K562 (cell line): ENCODE results near the gene ATG7. TPM values are rescaled to one million over a fixed set of nuclear protein-coding genes. Genes with fewer than 3 reads are reported as not detected.

ENCODE experiments used
- ARID2 ChIP-seq: fragments of 450-650 bp; IDR thresholded peaks from 2 replicates; pipeline ENCODE4 v1.6.1; 2017; ENCODE audit warnings: antibody characterized with exemption, mild to moderate bottlenecking
- ATF7 ChIP-seq: fragments of 450-650 bp; IDR thresholded peaks from 2 replicates; pipeline ENCODE4 v1.7.1; 2014; ENCODE audit warnings: mild to moderate bottlenecking, moderate library complexity
- DDX20 ChIP-seq: fragments of 450-650 bp; IDR thresholded peaks from 2 replicates; pipeline ENCODE4 v1.6.1; 2016; ENCODE audit warnings: missing genetic modification characterization, low read depth, mild to moderate bottlenecking, missing compliant biosample characterization, moderate library complexity
- DMBX1 ChIP-seq: fragments of 250-450 bp; sonication (Bioruptor Pico); IDR thresholded peaks from 2 replicates; pipeline ENCODE4 v1.8.0; 2022; ENCODE audit warnings: inconsistent platforms, mild to moderate bottlenecking, moderate library complexity, borderline replicate concordance
- ELF2 ChIP-seq: fragments of 250-450 bp; sonication (Bioruptor Pico); IDR thresholded peaks from 2 replicates; pipeline ENCODE4 v1.5.0; 2021; ENCODE audit warnings: mild to moderate bottlenecking
- ERF ChIP-seq: fragments of 450-650 bp; formaldehyde crosslinking; IDR thresholded peaks from 2 replicates; pipeline ENCODE4 v1.4.0; 2020; ENCODE audit warnings: mild to moderate bottlenecking, mixed read lengths
- ILK ChIP-seq: fragments of 450-650 bp; IDR thresholded peaks from 2 replicates; pipeline ENCODE4 v1.6.1; 2016; ENCODE audit warnings: missing genetic modification characterization, low read depth, mild to moderate bottlenecking, missing compliant biosample characterization, moderate library complexity, borderline replicate concordance
- JUN ChIP-seq, 2 experiments: sonication (generic) in 1 of 2; formaldehyde crosslinking in 1 of 2; IDR thresholded peaks; 2 replicates each; pipeline versions ENCODE4 v1.6.1 to v1.8.0; 2012 to 2022; ENCODE audit warnings: borderline replicate concordance in 2 of 2, mild to moderate bottlenecking in 2 of 2, improper control_type of control experiment in 1 of 2, low read depth in 1 of 2, low read length in 1 of 2, missing genetic modification reagents in 1 of 2
- KAT2B ChIP-seq: IDR thresholded peaks from one replicate; pipeline ENCODE4 v1.6.1; 2012; ENCODE audit warnings: low read depth, mild to moderate bottlenecking, control low read depth, inconsistent platforms, low read length, moderate library complexity
- NCOA2 ChIP-seq, 2 experiments: fragments of 450-650 bp; IDR thresholded peaks; 2 replicates each; pipeline ENCODE4 v1.6.1; 2018; ENCODE audit warnings: mild to moderate bottlenecking in 2 of 2, moderate library complexity in 1 of 2; ENCODE audit not compliant: partially characterized antibody in 2 of 2
- SPI1 ChIP-seq: IDR thresholded peaks from 2 replicates; pipeline ENCODE4 v1.6.1; 2011; ENCODE audit warnings: low read depth, low read length, control low read depth, borderline replicate concordance
- TSC22D4 ChIP-seq: fragments of 450-650 bp; IDR thresholded peaks from 2 replicates; pipeline ENCODE4 v1.6.1; 2016; ENCODE audit warnings: missing genetic modification characterization, missing biosample characterization, control low read depth
- ZNF217 ChIP-seq: sonication (generic); formaldehyde crosslinking; IDR thresholded peaks from 2 replicates; pipeline ENCODE4 v1.8.0; 2022; ENCODE audit warnings: mild to moderate bottlenecking, missing genetic modification reagents
- ZNF644 ChIP-seq: fragments of 200-800 bp; sonication (Bioruptor generic); IDR thresholded peaks from 2 replicates; pipeline ENCODE4 v1.6.1; 2016; ENCODE audit warnings: low read depth, missing genetic modification characterization, missing compliant biosample characterization
- ZNF699 ChIP-seq: fragments of 250-450 bp; sonication (Bioruptor Pico); IDR thresholded peaks from 2 replicates; pipeline ENCODE4 v1.8.0; 2021; ENCODE audit warnings: mild to moderate bottlenecking, moderate library complexity; ENCODE audit not compliant: insufficient replicate concordance
- polyA plus RNA-seq, 8 experiments: library from polyadenylated mRNA; depleted of rRNA in 4 of 8; stranded (reverse) in 5 of 8; unstranded in 3 of 8; fragments of >200 nt; fragmentation: Nextera tagmentation in 2 of 8; fragmentation: Illumina TruSeq in 1 of 8; extraction: Ambion mirVana in 2 of 8; extraction: Trizol in 1 of 8; gene quantifications; 2 replicates each; pipeline versions ENCODE4 v1.2.1 to v1.2.3, GENCODE V29; 2011 to 2014; ENCODE audit warnings: inconsistent platforms in 1 of 8, missing spikeins in 1 of 8
- total RNA-seq, 7 experiments: library from RNA; depleted of rRNA in 6 of 7; stranded (reverse); fragments of >200 nt in 6 of 7; fragmentation: Illumina TruSeq in 2 of 7; extraction: Trizol in 2 of 7; gene quantifications; 2 replicates each; pipeline versions ENCODE4 v1.2.1 to v1.2.3, GENCODE V29; 2011 to 2021; ENCODE audit warnings: low replicate concordance in 1 of 7
- TF ChIP-seq, protein P1 (sequence below), 2 experiments: fragments of 450-650 bp; formaldehyde crosslinking in 1 of 2; IDR thresholded peaks; 2 replicates each; pipeline versions ENCODE4 v1.4.0 to v1.6.1; 2014 to 2020; ENCODE audit warnings: mild to moderate bottlenecking in 2 of 2, borderline replicate concordance in 1 of 2, low read depth in 1 of 2
- TF ChIP-seq, protein P2 (sequence below), 2 experiments: fragments of 450-650 bp in 1 of 2; sonication (generic) in 1 of 2; formaldehyde crosslinking; conservative IDR thresholded peaks; 2 replicates each; pipeline versions ENCODE4 v1.4.0 to v1.8.1; 2020 to 2022; ENCODE audit warnings: mild to moderate bottlenecking in 1 of 2, missing genetic modification reagents in 1 of 2

ATG7 gene
- total and polyA plus RNA-seq, 9 of the 15 experiments (the other 6 are each of a cell fraction or from before 2014, with no cell fraction given): 18.3 to 45.3 (median 33.6) TPM

DNA sequence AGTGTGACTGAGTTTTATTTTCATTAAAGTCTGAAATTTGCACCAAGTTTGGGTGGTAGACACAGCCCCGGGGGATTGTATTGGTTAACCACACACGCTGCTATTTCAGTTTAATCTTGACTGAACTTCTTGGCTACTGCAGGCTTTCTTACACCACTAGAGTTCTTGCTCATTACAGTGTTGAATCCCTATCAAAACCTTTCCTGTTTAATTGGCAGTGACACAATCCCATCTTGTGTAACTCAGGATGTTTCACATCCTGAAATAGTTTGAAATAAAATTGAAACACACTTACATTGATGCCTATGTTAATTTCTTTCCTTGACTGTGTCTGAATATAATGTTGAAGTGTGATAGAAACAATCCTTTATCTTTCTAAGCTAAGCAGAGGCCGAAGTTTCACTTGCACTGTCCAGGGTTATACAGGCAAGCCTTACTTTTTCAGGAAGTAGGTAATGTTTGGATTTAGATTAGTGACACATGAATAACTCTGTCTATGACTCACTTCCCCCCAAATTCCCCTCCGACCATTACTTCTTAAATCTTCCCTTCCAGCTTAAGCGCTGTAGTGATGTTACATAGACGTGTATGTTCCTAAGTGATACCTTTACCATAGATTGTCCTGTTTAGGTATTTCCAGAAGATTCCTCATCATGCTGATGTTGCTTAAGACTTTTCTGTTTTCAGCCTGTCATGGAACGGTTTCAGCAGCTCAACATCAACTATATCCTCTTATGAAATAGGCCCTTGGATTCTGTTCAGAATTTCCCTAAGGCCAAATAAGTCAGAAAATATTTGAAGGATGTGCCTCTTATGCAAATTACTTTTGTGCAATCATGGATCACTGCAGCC lies 16.8 kb downstream of the ATG7 start (continued):
- no peak for TF ChIP-seq KAT2B
- TF ChIP-seq ILK: no peak
- no peak for TF ChIP-seq DDX20 (tag)
- TF ChIP-seq, protein P1, sequence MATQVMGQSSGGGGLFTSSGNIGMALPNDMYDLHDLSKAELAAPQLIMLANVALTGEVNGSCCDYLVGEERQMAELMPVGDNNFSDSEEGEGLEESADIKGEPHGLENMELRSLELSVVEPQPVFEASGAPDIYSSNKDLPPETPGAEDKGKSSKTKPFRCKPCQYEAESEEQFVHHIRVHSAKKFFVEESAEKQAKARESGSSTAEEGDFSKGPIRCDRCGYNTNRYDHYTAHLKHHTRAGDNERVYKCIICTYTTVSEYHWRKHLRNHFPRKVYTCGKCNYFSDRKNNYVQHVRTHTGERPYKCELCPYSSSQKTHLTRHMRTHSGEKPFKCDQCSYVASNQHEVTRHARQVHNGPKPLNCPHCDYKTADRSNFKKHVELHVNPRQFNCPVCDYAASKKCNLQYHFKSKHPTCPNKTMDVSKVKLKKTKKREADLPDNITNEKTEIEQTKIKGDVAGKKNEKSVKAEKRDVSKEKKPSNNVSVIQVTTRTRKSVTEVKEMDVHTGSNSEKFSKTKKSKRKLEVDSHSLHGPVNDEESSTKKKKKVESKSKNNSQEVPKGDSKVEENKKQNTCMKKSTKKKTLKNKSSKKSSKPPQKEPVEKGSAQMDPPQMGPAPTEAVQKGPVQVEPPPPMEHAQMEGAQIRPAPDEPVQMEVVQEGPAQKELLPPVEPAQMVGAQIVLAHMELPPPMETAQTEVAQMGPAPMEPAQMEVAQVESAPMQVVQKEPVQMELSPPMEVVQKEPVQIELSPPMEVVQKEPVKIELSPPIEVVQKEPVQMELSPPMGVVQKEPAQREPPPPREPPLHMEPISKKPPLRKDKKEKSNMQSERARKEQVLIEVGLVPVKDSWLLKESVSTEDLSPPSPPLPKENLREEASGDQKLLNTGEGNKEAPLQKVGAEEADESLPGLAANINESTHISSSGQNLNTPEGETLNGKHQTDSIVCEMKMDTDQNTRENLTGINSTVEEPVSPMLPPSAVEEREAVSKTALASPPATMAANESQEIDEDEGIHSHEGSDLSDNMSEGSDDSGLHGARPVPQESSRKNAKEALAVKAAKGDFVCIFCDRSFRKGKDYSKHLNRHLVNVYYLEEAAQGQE (IDR thresholded peaks at IDR 0.05; ENCODE audit: borderline replicate concordance): peak; percentile 52
- TF ChIP-seq, protein P1 (CRISPR knock-in tag; IDR thresholded peaks at IDR 0.05; ENCODE audit: low read depth): no peak
- TF ChIP-seq, protein P2, sequence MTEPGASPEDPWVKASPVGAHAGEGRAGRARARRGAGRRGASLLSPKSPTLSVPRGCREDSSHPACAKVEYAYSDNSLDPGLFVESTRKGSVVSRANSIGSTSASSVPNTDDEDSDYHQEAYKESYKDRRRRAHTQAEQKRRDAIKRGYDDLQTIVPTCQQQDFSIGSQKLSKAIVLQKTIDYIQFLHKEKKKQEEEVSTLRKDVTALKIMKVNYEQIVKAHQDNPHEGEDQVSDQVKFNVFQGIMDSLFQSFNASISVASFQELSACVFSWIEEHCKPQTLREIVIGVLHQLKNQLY (CRISPR knock-in tag; conservative IDR thresholded peaks at IDR 0.05): no peak
- no peak for TF ChIP-seq ELF2 (CRISPR knock-in tag)
- TF ChIP-seq ATF7: peak; percentile 70
- TF ChIP-seq ZNF217 (CRISPR knock-in tag): no peak
- peak in 1 of 2 experiments; percentile 9 for TF ChIP-seq NCOA2 (IDR thresholded peaks at IDR 0.05; ENCODE audit: partially characterized antibody in 2 of 2)
- 0 out of 2 replicates have a peak, but pooled peaks have one; percentile 34 for TF ChIP-seq DMBX1 (CRISPR knock-in tag)
- 0 out of 2 replicates have a peak, but pooled peaks have one; percentile 32 for TF ChIP-seq ZNF644 (tag)
- TF ChIP-seq SPI1: peak; percentile 82
- peak; percentile 90 for TF ChIP-seq JUN (IDR thresholded peaks at IDR 0.05; ENCODE audit: borderline replicate concordance, low read depth, low read length)
- 0 out of 2 replicates have a peak, but pooled peaks have one; percentile 19 for TF ChIP-seq JUN (CRISPR knock-in tag; IDR thresholded peaks at IDR 0.05; ENCODE audit: borderline replicate concordance)
- no peak for TF ChIP-seq ERF (CRISPR knock-in tag)
- no peak for TF ChIP-seq TSC22D4 (tag)
- no peak for TF ChIP-seq ARID2
- no peak for TF ChIP-seq ZNF699 (CRISPR knock-in tag)
